Activated naive CD4-positive, alpha-beta T cell (primary cell): Measurements from ENCODE around the gene SLC39A3.

Experiments used
- DNase-seq, 4 experiments: peaks; one replicate each; lab custom pipeline; 2025; lab: John Stamatoyannopoulos, UW

The SLC39A3 gene

GRCh38 chr19:2747349-2747748, 7.5 kb upstream of the SLC39A3 start:
- DNase-seq: no peak

- DNase-seq: no peak
These were observed 4.3 kb upstream of the SLC39A3 start for GRCh38 chr19:2744113-2744512.

GRCh38 chr19:2743099-2743498, 3.3 kb upstream of the SLC39A3 start:
- no peak for DNase-seq

- no peak for DNase-seq
These were observed 468 bp upstream of the SLC39A3 start for GRCh38 chr19:2740314-2740656.

- DNase-seq: no peak
These were observed 3.1 kb downstream of the SLC39A3 start for GRCh38 chr19:2736550-2737190.

- DNase-seq: no peak
These were observed 4.4 kb downstream of the SLC39A3 start for GRCh38 chr19:2735374-2735773.

GRCh38 chr19:2734589-2735288, 5.1 kb downstream of the SLC39A3 start:
- DNase-seq: no peak

GRCh38 chr19:2733930-2734588, 5.8 kb downstream of the SLC39A3 start:
- no peak for DNase-seq

GRCh38 chr19:2732883-2733282, 6.9 kb downstream of the SLC39A3 start:
- no peak for DNase-seq

- no peak for DNase-seq
These were observed 7.6 kb downstream of the SLC39A3 start for GRCh38 chr19:2732157-2732725.

- no peak for DNase-seq
These were observed 8.4 kb downstream of the SLC39A3 start for GRCh38 chr19:2731181-2731995.

- no peak for DNase-seq
These were observed 9.6 kb downstream of the SLC39A3 start for GRCh38 chr19:2729943-2730818.

- DNase-seq: no peak
These were observed 10.9 kb downstream of the SLC39A3 start for GRCh38 chr19:2728783-2729387.

GRCh38 chr19:2727640-2727944, 12.2 kb downstream of the SLC39A3 start:
- DNase-seq: no peak

- no peak for DNase-seq
These were observed 12.7 kb downstream of the SLC39A3 start for GRCh38 chr19:2726904-2727639.

GRCh38 chr19:2726160-2726855, 13.5 kb downstream of the SLC39A3 start:
- no peak for DNase-seq

GRCh38 chr19:2724148-2724557, 15.7 kb downstream of the SLC39A3 start:
- DNase-seq: no peak

GRCh38 chr19:2723747-2724146, 16.1 kb downstream of the SLC39A3 start:
- DNase-seq: no peak

GRCh38 chr19:2723345-2723715, 16.5 kb downstream of the SLC39A3 start:
- no peak for DNase-seq
